A673 (cell line): ENCODE data around the gene LGALS13. TPM values are rescaled to one million over a fixed set of nuclear protein-coding genes. Genes with fewer than 3 reads are reported as not detected.

ENCODE experiments used
- BruUV-seq: library from RNA; stranded (reverse); fragments of 400-500 nt; replicated peaks from 2 replicates; lab custom pipeline; 2021; lab: Mats Ljungman, UMichigan
- CTCF ChIA-PET: fragments of 300-600 bp; sonication (Branson Sonifier 250); formaldehyde crosslinking; loops from one replicate; lab custom pipeline; 2022; ENCODE audit warnings: antibody characterized with exemption; lab: Charles Lee
- POLR2A ChIA-PET: fragments of 300-600 bp; sonication (Branson Sonifier 250); formaldehyde crosslinking; loops from one replicate; lab custom pipeline; 2022; ENCODE audit warnings: antibody characterized with exemption; ENCODE audit not compliant: low non-redundant PET; lab: Charles Lee
- DNase-seq: peaks from one replicate; pipeline ENCODE4 v3.0.0-alpha.2; 2015; ENCODE audit warnings: low spot score
- H3K27ac ChIP-seq: fragments of 200-600 bp; sonication (generic); 2 replicates; pipeline ENCODE4 v1.5.1; 2016; ENCODE audit warnings: mixed run types, low read depth, mild to moderate bottlenecking, mixed read lengths, antibody characterized with exemption, low read length; ENCODE audit not compliant: poor library complexity, severe bottlenecking
- H3K27me3 ChIP-seq: fragments of 200-600 bp; sonication (generic); replicated peaks from 2 replicates; pipeline ENCODE4 v1.6.1; 2017; ENCODE audit warnings: mixed run types, low read depth, mild to moderate bottlenecking, mixed read lengths, antibody characterized with exemption, low read length; ENCODE audit not compliant: insufficient read depth, poor library complexity
- H3K36me3 ChIP-seq: fragments of 200-600 bp; sonication (generic); 2 replicates; pipeline ENCODE4 v1.6.1; 2016; ENCODE audit warnings: mixed run types, mild to moderate bottlenecking, mixed read lengths, antibody characterized with exemption, low read length; ENCODE audit not compliant: insufficient read depth, poor library complexity, severe bottlenecking
- H3K4me1 ChIP-seq: fragments of 200-600 bp; sonication (generic); 2 replicates; pipeline ENCODE4 v1.6.1; 2017; ENCODE audit warnings: mixed run types, mild to moderate bottlenecking, mixed read lengths, antibody characterized with exemption, low read length; ENCODE audit not compliant: insufficient read depth, poor library complexity, severe bottlenecking
- H3K4me3 ChIP-seq: fragments of 200-600 bp; sonication (generic); 2 replicates; pipeline ENCODE4 v1.5.1; 2016; ENCODE audit warnings: low read depth, mixed run types, mild to moderate bottlenecking, mixed read lengths, low read length; ENCODE audit not compliant: poor library complexity, severe bottlenecking
- H3K9me3 ChIP-seq: fragments of 200-600 bp; sonication (generic); 2 replicates; pipeline ENCODE4 v1.6.1; 2016; ENCODE audit warnings: mixed run types, low read depth, mild to moderate bottlenecking, mixed read lengths, antibody characterized with exemption, low read length; ENCODE audit not compliant: poor library complexity, severe bottlenecking
- CTCF ChIP-seq: fragments of 300-800, 200-600 bp; sonication (generic); conservative IDR thresholded peaks from 2 replicates; pipeline ENCODE4 v1.5.1; 2017; ENCODE audit warnings: low read depth, mild to moderate bottlenecking, antibody characterized with exemption, low read length, moderate library complexity, mixed read lengths
- EZH2 ChIP-seq: fragments of 200-600 bp; sonication (generic); IDR thresholded peaks from 2 replicates; pipeline ENCODE4 v1.6.1; 2017; ENCODE audit warnings: borderline replicate concordance, low read depth, mild to moderate bottlenecking, mixed read lengths, antibody characterized with exemption, low read length; ENCODE audit not compliant: poor library complexity, severe bottlenecking
- intact Hi-C: fragments of 100-400 bp; cut with micrococcal nuclease; formaldehyde crosslinking; loops from one replicate; pipeline ENCODE4 v1.10.0; 2022; ENCODE audit not compliant: unreplicated experiment
- total RNA-seq: library from RNA; stranded (reverse); gene quantifications from 2 replicates; pipeline ENCODE4 v1.2.3, GENCODE V29; 2021

The LGALS13 gene
- total RNA-seq, 1 experiment from 2014 or later, result not detected

- intact Hi-C loops, result no loop called here
- POLR2A ChIA-PET, result no interaction called here
Measured at GRCh38 chr19:39588066-39588465, 14.3 kb upstream of the LGALS13 start.

GRCh38 chr19:39590265-39590664, 12.1 kb upstream of the LGALS13 start:
- ChIA-PET CTCF (no interaction called here), POLR2A (no interaction called here)
- DNase-seq, result peak; percentile 6
- Histone ChIP-seq H3K27ac (no peak overlapping the region), H3K4me3 (no peak overlapping the region), H3K27me3 (peaks cover 42% of the 10 kb centered on the region), H3K36me3 (no peaks in the 10 kb centered on the region), H3K4me1 (no peaks in the 10 kb centered on the region), H3K9me3 (no peaks in the 10 kb centered on the region)
- intact Hi-C loops, result no loop called here
- no peak for TF ChIP-seq EZH2
- TF ChIP-seq CTCF, result no peak
- BruUV-seq, result no TSS peak

More at GRCh38 chr19:39588066-39588465, 14.3 kb upstream of the LGALS13 start:
- Histone ChIP-seq H3K36me3 (no peaks in the 10 kb centered on the region), H3K27me3 (peaks cover 42% of the 10 kb centered on the region), H3K9me3 (no peaks in the 10 kb centered on the region), H3K4me1 (no peaks in the 10 kb centered on the region), H3K27ac (no peak overlapping the region), H3K4me3 (no peak overlapping the region)
- no TSS peak for BruUV-seq
- CTCF ChIA-PET, result no interaction called here
- no peak for DNase-seq
- TF ChIP-seq EZH2 (no peak), CTCF (no peak)

DNA sequence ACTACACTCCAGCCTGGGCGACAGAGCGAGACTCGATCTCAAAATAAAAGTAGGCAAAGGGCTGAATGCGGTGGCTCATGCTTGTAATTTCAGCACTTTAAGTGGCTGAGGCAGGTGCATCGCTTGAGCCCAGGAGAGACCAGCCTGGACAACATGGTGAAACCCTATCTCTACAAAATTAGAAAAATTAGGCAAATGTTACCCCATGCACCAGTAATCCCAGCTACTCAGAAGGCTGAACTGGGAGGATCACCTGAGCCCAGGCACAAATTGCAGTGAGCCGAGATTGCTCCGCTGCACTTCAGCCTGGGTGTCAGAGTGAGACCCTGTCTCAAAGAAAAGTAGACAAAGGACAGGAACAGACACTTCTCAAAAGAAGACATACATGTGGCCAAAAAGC, 9.9 kb upstream of the LGALS13 start:
- no peaks in the 10 kb centered on the region for H3K4me1 ChIP-seq
- POLR2A ChIA-PET, result no interaction called here
- intact Hi-C loops, result no loop called here
- DNase-seq, result no peak
- BruUV-seq, result no TSS peak
- H3K27ac ChIP-seq, result no peak overlapping the region
- H3K36me3 ChIP-seq, result no peaks in the 10 kb centered on the region
- H3K27me3 ChIP-seq, result peaks cover 59% of the 10 kb centered on the region
- no peaks in the 10 kb centered on the region for H3K9me3 ChIP-seq
- TF ChIP-seq EZH2 (no peak), CTCF (no peak)
- H3K4me3 ChIP-seq, result no peak overlapping the region
- CTCF ChIA-PET, result no interaction called here
